GM21825 (cell line): Measurements from ENCODE around the gene MEIS3.
"Not testable (repeated sequence)": the region's sequence is repeated elsewhere in the genome, so short reads cannot be mapped to it uniquely, and the experiment has no call there.

Source experiments
- ATAC-seq: cut with Tn5 transposase; IDR thresholded peaks from one replicate; pipeline ENCODE4 v1.9.1; 2021; ENCODE audit warnings: mild to moderate bottlenecking, moderate library complexity; ENCODE audit not compliant: unreplicated experiment

Gene MEIS3

GRCh38 chr19:47417107-47417745, 2.1 kb downstream of the MEIS3 start:
- no peak for ATAC-seq

DNA sequence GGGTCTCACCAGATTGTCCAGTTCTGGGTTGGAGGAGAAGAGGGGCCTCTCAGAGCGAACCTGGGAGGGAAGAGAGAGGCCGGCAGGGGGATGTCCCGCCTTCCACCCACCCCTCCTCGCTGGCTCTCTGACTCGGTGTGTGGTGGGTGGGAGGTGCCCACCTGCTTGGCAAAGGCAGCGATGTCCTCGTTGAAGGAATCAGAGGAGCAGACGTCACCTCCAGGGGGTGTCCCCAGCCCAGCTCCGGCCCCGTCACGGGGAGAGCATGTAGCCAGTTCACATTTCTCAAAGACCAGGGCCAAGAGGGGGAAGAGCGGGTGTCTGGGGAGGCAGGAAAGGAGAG, 2.7 kb downstream of the MEIS3 start:
- no peak for ATAC-seq

DNA sequence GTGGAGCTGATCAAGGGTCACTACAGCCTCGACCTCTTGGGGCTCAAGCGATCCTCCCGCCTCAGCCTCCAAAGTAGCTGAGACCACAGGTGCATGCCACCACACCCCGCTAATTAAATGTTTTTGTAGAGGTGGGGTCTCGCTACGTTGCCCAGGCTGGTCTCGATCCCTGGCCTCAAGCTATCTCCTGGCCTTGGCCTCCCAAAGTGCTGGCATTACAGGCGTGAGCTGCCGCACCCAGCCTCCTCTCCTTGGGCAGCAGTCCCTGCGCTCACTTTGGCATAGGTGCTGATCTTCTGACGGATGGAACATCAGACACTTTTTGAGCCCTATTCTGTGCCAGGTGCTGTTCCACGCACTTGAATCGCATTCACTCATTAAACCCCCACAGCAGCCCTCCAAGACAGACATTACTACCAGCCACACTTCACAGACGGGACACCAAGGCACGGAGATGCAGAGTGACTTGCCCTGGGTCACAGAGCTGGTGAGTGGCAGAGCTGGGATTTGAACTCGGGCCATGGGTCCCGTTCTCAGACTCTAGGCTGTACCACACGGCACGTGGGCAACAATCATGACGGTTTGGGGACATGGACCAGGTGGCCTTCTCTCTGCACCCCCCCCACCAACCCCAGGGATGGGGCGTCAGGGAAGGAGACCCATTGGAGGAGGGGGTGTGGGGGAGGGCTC, 3.2 kb downstream of the MEIS3 start:
- no peak for ATAC-seq

- no peak for ATAC-seq
Observed at GRCh38 chr19:47414469-47414868, 4.9 kb downstream of the MEIS3 start.

DNA sequence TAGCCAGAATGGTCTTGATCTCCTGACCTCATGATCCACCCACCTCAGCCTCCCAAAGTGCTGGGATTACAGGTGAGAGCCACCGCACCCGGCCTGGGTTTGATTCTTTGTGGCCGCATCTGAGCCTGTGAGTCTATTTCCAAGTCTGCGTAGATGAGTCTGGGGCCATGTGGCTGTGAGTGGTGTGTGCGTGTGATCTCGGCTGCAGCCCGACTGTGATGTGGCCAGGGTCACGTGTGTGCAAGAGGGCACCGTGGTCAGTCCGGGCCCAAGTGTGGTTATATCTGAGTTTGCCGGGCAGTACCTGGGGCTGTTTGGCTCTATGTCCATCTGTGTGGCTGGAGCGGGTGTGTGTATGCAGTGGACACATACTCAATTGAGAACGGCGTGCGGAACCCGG, 5.4 kb downstream of the MEIS3 start:
- no peak for ATAC-seq

DNA sequence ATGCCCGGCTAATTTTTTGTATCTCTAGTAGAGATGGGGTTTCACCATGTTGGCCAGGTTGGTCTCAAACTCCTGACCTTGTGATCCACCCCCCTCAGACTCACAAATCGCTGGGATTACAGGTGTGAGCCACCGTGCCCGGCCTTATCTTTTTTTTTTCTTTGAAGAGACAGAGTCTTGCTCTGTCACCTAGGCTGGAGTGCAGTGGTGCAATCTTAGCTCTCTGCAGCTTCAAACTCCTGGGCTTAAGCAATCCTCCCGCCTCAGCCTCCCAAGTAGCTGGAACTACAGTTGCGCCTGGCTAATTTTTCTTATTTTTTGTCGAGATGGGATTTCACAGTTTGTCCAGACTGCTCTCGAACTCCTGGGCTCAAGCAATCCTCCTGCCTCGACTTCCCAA, 7.6 kb downstream of the MEIS3 start:
- not testable (repeated sequence) for ATAC-seq

DNA sequence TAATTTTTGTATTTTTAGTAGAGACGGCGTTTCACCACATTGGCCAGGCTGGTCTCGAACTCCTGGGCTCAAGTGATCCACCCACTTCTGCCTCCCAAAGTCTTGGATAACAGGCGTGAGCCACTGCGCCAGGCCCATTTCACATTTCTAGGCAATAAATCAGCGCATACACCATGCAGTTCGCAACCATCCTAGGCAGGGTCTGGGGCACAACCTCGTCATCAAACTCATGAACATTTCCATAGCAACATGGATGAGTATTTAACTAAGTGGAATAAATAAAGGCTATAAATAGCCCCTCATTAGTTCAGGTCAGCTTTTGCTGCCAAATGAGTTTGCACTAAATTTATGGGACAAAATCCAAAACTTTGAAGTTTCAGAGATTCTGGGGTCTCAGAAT, 8.2 kb downstream of the MEIS3 start:
- ATAC-seq, result no peak

GRCh38 chr19:47408156-47408938, 11.0 kb downstream of the MEIS3 start:
- no peak for ATAC-seq

DNA sequence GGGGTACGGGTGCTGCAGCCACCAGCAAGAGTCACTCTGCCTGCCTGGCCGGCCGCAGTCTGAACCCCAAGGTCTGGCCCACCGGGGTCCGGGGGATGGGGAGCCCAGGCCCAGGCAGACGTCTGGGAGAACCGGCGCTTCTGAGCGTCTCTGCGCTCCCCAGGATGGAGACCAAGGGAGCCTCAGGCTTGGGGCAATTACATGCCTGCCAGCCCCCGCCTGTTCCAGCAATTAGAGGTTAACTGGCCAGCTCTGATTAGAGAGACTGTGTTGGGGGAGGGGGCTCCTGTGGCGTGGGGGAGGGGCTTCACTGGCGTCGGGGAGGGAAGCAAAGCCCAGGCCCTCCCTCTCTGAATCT, 11.9 kb downstream of the MEIS3 start:
- no peak for ATAC-seq

DNA sequence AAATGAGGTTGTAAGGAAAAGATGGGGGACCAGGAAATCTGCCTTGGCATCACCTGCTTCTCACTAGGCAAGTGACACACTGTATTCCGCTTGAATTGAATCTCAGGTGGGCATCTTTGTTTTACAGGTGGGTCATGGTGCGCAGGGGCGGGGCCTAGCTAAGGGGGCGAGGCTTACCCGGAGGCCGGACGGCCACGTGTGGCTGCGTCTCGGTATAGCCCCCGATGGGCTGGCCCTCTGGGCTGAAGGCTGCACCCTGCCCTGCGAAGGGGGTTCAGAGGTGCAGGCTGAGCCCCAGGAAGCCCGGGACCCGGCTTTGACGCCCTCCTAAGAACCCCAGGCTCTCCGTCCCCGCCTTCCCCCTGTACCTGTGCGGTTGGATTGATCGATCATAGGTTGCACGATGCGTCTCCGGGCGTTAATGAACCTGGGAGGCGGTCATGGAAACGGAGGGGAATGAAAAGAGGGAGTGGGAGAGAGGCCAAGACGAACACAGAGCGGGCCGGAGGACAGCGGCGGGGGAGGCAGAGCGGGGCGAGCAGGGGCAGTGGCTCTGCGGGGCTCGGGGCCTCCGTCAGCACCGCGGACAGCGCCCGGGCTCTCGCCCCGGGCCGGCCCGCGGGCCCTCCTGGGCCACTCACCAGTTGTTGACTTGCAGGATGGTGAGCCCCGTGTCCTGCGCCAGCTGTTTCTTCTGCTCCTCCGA, 12.5 kb downstream of the MEIS3 start:
- no peak for ATAC-seq

DNA sequence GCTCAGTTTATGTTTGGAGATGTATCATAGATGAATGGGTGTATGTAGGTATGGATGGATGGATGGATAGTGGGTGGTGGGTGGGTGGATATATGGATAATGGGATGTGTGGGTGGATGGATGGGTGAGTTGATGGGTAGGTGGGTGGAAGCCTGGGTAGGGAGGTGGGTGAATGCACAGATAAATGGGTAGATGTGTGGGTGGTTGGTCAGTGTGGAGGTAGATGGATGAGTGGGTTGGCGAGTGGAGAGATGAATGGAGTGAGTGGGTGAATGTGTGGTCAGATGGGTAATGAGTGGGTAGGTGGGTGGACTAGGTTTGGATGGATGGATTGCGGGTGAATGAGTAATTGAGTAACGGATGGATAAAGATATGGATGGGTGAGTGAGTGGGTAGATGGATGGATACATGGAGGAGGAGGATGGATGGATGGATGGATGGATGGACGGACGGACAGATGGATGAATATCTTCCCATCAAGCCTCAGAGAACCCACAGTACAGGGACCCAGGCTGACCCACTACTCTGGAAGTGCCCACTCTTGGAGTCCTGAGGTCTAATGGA, 13.4 kb downstream of the MEIS3 start:
- ATAC-seq, result no peak

DNA sequence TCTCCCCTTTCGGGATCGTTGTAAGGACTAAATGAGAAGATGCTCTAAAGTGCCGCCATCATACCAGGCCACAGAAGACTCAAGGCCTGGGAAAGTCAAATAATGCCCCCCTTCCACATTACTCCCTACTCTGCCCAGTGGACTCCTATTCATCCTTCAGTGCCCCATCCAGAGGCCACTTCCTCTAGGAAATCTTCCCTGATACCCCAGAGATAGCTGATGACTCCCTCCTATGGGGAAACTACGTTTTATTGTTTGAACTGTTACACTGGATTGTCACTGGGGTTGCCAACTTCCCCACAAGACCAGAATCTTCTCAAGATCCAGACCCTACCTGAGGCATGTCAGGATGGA, 14.2 kb downstream of the MEIS3 start:
- ATAC-seq, result no peak

DNA sequence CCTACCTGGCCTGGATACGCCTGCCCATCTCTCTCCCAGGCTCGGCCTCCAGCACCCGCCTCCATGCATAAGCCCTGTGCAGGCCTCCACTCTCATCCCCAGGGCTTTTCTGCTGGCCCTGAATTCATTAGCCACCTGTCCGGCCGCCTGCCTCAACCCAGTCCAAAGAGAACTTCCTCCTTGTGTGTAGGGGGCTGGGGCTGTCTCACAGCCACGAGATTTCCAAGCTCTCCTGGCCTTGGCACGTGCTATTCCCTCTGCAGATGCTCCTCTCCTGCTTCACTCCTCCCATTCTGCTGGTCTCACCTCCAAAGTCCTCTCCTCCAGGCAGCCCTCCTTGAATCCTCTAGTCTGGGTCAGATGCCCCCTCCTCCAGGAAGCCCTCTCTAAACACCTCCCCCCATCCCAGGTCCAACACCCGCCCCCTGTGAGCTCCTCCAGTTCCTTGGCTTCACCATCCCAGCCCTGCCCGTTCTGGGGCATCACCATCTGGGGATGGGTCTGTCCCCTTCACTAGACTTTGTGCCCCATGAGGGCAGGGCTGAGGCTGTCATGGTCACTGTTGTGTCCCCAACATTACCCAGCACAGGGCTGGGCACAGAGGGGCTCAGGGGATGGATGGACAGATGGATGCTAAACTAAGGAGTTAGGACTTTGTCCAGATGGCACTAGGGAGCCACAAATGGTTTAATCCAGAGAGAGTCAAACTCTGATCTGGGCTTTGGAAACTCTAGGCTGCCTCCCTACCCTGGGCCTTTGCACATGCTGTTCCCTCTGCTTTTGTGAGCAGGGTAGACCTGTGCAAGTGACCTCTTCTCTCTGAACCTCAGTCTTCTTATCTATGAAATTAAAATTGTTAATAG, 14.8 kb downstream of the MEIS3 start:
- no peak for ATAC-seq

DNA sequence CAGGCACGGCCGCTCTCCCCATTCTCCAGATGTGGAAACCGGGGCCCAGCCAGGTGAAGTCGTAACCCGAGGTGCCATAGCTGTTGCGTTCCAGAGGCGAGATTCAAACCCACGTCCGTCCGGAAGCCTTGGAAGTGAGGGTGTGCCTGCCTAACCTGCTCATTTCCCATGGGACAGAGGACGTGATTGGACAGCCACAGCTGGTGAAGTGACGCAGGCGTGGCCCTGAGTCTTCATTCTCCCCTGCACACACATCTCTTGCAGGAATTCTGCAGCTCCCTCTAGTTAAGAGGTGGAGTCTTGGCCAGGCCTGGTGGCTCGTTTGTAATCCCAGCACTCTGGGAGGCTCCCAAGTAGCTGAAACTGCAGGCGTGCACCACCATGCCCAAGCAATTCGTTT, 16.8 kb downstream of the MEIS3 start:
- no peak for ATAC-seq

DNA sequence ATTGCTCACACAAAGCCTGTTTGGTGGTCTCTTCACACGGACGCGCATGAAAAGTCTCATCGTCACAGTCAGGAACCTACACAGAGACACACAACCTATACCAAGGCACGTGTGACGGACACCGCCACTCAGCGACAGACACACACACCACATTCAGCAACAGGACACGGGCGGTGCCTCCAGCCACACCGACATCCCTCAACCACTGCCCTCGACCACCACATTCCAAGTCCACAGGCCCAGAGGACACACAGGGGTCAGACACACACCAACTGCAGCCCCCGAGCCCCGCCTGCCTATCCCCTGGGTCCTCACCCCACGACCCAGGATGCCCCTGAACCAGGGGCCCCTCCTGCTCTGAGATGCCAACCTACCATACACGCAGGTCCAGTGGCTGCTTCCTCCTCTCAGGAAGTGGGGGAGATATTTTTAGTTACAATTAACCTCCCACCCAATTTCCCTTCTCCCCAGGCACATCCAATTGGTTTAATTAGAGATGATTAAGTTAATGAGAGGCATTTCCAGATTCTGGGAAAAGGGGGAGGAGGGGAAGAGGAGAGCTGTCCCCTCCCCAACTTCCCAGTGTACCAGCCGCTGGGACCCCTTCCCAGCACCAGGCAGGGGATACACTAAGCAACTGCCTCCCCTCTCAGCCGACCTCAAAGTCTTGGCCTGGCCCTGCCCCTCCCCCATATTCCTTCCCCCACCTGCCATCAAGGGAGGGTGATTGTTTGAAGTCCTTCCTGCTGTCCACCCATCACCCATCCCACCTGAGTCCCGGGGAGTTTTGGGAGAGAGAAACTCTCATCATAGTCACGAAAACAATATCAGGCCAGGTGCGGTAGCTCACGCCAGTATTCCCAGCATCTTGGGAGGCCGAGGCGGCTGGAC, 20.4 kb downstream of the MEIS3 start:
- no peak for ATAC-seq

DNA sequence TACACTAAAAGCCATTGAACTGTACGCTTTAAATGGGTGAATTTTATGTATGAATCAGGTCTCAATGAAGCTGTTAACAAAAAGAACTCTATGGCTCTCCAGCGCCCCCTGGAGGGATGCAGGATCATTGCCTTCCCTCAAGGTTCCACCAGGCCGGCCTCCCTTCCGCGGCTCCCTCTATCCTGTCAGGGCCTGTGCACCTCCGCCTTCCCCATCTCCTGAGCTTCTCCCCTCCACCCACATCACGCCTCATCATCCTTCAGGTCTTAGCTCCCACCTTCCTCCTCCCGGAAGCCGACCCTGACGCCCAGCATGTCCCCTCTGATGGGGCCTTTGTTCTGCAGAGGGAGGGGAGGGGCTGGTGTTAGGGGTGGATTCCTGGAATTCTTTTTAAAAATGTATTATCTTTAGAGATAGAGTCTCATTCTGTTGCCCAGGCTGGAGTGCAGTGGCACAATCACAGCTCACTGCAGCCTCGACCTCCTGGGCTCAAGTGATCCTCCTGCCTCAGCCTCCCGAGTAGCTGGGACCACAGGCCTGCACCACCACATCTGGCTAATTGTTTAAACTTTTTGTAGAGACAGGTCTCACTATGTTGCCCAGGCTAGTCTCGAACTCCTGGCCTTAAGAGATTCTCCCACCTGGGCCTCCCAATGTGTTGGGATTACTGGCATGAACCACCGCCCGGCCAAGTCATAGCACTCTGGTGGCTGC, 27.7 kb downstream of the MEIS3 start:
- no peak for ATAC-seq

DNA sequence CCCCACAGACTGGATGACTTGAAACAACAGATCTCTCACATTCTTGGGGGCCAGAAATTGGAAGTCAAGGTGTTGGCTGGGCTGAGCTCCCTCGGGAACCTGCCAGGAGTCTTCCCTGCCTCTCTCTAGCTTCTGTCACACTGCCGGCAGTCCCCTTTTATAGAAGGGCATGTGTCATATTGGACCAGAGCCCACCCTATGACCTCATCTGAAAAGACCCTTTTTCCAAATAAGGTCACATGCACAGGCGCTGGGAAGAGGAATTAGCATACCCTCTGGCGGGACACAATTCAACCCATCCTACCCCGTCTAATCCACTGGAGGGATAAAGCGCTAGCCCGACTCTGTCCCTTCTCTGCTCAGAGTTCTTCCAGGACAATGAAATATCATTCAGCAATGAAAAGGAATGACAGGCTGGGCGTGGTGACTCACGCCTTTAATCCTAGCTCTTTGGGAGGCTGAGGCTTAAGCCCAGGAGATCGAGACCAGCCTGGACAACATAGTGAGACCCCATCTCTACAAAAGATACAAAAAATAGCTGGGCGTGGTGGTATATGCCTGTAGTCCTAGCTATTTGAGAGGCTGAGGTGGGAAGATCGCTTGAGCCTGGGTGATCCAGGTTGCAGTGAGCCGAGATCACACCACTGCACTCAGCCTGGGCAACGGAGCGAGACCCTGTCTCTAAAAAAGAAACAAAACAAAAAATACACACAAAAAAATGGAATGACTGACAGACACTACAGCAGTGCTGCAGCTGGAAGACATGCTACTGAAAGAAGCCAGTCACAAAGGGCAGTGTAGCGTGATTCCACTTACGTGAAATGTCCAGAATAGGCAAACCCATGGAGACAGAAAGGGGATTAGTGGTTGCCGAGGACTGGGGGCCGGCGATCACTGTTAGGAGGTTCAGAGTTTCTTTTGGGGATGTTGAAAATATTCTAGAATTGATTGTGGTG, 28.5 kb downstream of the MEIS3 start:
- no peak for ATAC-seq

GRCh38 chr19:47389150-47389556, 30.2 kb downstream of the MEIS3 start:
- ATAC-seq, result no peak
